Endodermal cell (in vitro differentiated cells): Measurements from ENCODE around the gene SBNO2. TPM values are rescaled to one million over a fixed set of nuclear protein-coding genes. Genes with fewer than 3 reads are reported as not detected.

Source experiments
- DNase-seq: peaks from one replicate; pipeline ENCODE4 v3.0.0-alpha.2; 2017
- H3K27ac ChIP-seq: 2 replicates; pipeline ENCODE4 v1.5.1; 2013; ENCODE audit warnings: mild to moderate bottlenecking, low read depth, low read length, moderate library complexity
- H3K27me3 ChIP-seq: 2 replicates; pipeline ENCODE4 v1.6.1; 2013; ENCODE audit warnings: mild to moderate bottlenecking, low read length, moderate library complexity; ENCODE audit not compliant: insufficient read depth, control insufficient read depth, poor library complexity, severe bottlenecking
- H3K36me3 ChIP-seq: 2 replicates; pipeline ENCODE4 v1.7.0; 2013; ENCODE audit warnings: mild to moderate bottlenecking, low read length, moderate library complexity; ENCODE audit not compliant: control insufficient read depth, insufficient read depth
- H3K4me1 ChIP-seq: one replicate; pipeline ENCODE4 v1.7.0; 2013; ENCODE audit warnings: low read length; ENCODE audit not compliant: control insufficient read depth, insufficient read depth
- H3K4me3 ChIP-seq: 2 replicates; pipeline ENCODE4 v1.5.1; 2013; ENCODE audit warnings: mild to moderate bottlenecking, low read length, moderate library complexity
- H3K9ac ChIP-seq: 2 replicates; pipeline ENCODE4 v1.6.1; 2013; ENCODE audit warnings: mild to moderate bottlenecking, low read length, moderate library complexity; ENCODE audit not compliant: poor library complexity, severe bottlenecking; ENCODE audit errors: extremely low read depth
- H3K9me3 ChIP-seq: 2 replicates; pipeline ENCODE4 v1.6.1; 2013; ENCODE audit warnings: mild to moderate bottlenecking, low read length, moderate library complexity; ENCODE audit not compliant: control insufficient read depth
- H3K27ac Mint-ChIP-seq: 2 replicates; pipeline ENCODE4 v1.8.0; 2020; ENCODE audit warnings: mixed read lengths
- H3K27me3 Mint-ChIP-seq: 2 replicates; pipeline ENCODE4 v1.8.0; 2021; ENCODE audit warnings: mild to moderate bottlenecking, mixed read lengths; ENCODE audit not compliant: insufficient read depth
- H3K36me3 Mint-ChIP-seq: 2 replicates; pipeline ENCODE4 v1.8.0; 2020; ENCODE audit warnings: low read depth, mixed read lengths
- H3K4me1 Mint-ChIP-seq: 2 replicates; pipeline ENCODE4 v1.8.0; 2020; ENCODE audit warnings: mixed read lengths
- H3K4me3 Mint-ChIP-seq: 2 replicates; pipeline ENCODE4 v1.8.0; 2020; ENCODE audit warnings: mild to moderate bottlenecking, moderate library complexity, mixed read lengths
- H3K9me3 Mint-ChIP-seq: 2 replicates; pipeline ENCODE4 v1.8.0; 2020; ENCODE audit warnings: mild to moderate bottlenecking, mixed read lengths
- WGBS, 2 experiments: methylation state at CpG; one replicate each; pipeline versions ENCODE4 v1.1.5 to v1.1.7; 2013; ENCODE audit warnings: missing lambda C conversion rate in 2 of 2, mixed read lengths in 1 of 2; ENCODE audit not compliant: insufficient coverage in 1 of 2, insufficient read length in 1 of 2; 5-methylcytosine and 5-hydroxymethylcytosine counted together
- total RNA-seq, 2 donors: library from RNA; stranded (reverse); fragmentation: NEBNext Ultra II Directional in 1 of 2; extraction: Animal tissue kit (Norgen Biotek cat#: 25700) in 1 of 2; gene quantifications; 2 replicates in 1 of 2; 3 replicates in 1 of 2; pipeline ENCODE4 v1.2.1, GENCODE V29; 2021
- TF ChIP-seq, protein P1 (sequence below): fragments of 200-600 bp; sonication (generic); conservative IDR thresholded peaks from 2 replicates; pipeline ENCODE4 v1.5.0; 2021; ENCODE audit warnings: antibody characterized with exemption, mild to moderate bottlenecking

SBNO2 gene
- total RNA-seq, 2 donors from 2014 or later: 43.3 to 50.4 TPM

DNA sequence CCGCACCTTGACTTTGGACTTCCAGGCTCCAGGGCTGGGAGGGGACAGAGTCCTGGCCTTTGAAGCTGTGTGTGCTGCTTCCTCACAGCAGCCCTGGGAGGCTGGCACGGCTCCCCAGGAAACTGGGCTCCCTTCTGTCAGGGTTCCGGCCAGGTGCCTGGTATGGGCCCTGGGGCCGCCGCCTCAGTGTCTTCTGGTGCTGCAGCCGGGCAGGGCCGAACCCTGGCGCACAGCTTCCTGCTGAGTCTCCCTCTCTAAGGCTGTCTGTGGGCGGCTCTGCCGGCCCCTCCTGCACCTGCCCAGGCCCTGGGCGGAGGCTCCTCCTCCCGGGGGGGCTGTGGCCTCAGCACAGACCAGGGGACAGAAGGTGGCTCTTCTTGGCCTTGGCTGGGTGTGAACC lies 37.9 kb downstream of the SBNO2 start:
- no peaks in the 10 kb centered on the region for H3K4me1 ChIP-seq
- 88 to 96% methylated on average over 4 to 12 of the region's 12 CpGs for WGBS, 2 experiments
- H3K9me3 ChIP-seq: no peaks in the 10 kb centered on the region
- no peak overlapping the region for H3K4me3 ChIP-seq
- H3K36me3 Mint-ChIP-seq: peaks cover 17% of the 10 kb centered on the region
- DNase-seq: no peak
- no peaks in the 10 kb centered on the region for H3K27me3 Mint-ChIP-seq
- no peak overlapping the region for H3K9ac ChIP-seq
- H3K4me3 Mint-ChIP-seq: no peak overlapping the region
- TF ChIP-seq, protein P1, sequence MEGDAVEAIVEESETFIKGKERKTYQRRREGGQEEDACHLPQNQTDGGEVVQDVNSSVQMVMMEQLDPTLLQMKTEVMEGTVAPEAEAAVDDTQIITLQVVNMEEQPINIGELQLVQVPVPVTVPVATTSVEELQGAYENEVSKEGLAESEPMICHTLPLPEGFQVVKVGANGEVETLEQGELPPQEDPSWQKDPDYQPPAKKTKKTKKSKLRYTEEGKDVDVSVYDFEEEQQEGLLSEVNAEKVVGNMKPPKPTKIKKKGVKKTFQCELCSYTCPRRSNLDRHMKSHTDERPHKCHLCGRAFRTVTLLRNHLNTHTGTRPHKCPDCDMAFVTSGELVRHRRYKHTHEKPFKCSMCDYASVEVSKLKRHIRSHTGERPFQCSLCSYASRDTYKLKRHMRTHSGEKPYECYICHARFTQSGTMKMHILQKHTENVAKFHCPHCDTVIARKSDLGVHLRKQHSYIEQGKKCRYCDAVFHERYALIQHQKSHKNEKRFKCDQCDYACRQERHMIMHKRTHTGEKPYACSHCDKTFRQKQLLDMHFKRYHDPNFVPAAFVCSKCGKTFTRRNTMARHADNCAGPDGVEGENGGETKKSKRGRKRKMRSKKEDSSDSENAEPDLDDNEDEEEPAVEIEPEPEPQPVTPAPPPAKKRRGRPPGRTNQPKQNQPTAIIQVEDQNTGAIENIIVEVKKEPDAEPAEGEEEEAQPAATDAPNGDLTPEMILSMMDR: no peak
- H3K36me3 ChIP-seq: peaks cover 14% of the 10 kb centered on the region
- H3K27me3 ChIP-seq: no peaks in the 10 kb centered on the region
- no peaks in the 10 kb centered on the region for H3K4me1 Mint-ChIP-seq
- H3K27ac ChIP-seq: peak overlapping the region; percentile 32
- H3K9me3 Mint-ChIP-seq: no peaks in the 10 kb centered on the region
- H3K27ac Mint-ChIP-seq: no peak overlapping the region

DNA sequence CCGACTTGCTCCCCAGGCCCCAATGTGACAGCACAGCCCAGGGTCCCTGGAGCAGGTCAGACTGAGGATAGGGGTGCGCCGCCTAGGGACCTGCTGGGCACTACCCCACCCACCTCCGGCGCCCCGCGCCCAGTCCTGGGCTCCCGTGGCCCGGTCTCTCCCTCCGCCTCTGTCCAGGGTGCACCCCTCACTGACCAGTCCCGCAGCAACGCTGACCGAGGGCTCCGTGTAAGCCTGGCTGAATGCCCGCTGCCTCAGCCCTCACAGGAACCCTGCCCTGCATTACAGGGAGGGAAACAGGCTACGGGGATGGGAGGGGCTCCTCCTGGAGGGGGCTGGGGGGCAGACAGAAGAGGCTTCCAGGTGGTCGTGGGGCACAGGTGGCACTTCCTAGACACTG lies 38.6 kb downstream of the SBNO2 start:
- Histone ChIP-seq H3K27me3 (no peaks in the 10 kb centered on the region), H3K4me3 (no peak overlapping the region), H3K36me3 (peaks cover 14% of the 10 kb centered on the region), H3K9ac (no peak overlapping the region), H3K9me3 (no peaks in the 10 kb centered on the region), H3K27ac (no peak overlapping the region), H3K4me1 (no peaks in the 10 kb centered on the region)
- WGBS, 2 experiments: 95% methylated on average over 11 to 17 of the region's 17 CpGs
- Mint-ChIP-seq H3K4me1 (no peaks in the 10 kb centered on the region), H3K9me3 (no peaks in the 10 kb centered on the region), H3K36me3 (peaks cover 13% of the 10 kb centered on the region), H3K27ac (no peak overlapping the region), H3K4me3 (no peak overlapping the region), H3K27me3 (no peaks in the 10 kb centered on the region)
- no peak for DNase-seq
- TF ChIP-seq, protein P1: no peak

DNA sequence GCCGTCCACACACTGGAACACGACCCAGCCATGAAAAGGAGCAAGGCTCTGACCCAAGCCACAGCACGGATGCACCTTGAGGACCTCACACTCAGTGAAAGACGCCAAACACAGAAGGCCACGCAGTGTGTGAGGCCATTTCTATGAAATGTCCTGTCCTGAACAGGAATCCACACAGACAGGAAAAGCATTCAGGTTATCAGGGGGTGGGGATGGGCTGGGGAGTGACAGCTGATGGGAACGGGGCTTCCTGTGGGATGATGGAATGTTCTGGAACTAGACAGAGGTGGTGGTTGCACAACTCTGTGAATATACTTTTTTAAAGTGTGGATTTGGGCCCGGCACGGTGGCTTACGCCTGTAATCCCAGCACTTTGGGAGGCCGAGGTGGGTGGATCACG lies 39.6 kb downstream of the SBNO2 start:
- 94 to 97% methylated on average over 5 to 11 of the region's 11 CpGs for WGBS, 2 experiments
- no peaks in the 10 kb centered on the region for H3K27me3 Mint-ChIP-seq

More for the DNA sequence above, 39.6 kb downstream of the SBNO2 start:
- Mint-ChIP-seq H3K4me3 (no peak overlapping the region), H3K9me3 (no peaks in the 10 kb centered on the region), H3K4me1 (no peaks in the 10 kb centered on the region), H3K36me3 (peaks cover 8% of the 10 kb centered on the region), H3K27ac (no peak overlapping the region)
- no peaks in the 10 kb centered on the region for H3K9me3 ChIP-seq
- TF ChIP-seq, protein P1: no peak
- no peak overlapping the region for H3K27ac ChIP-seq
- H3K9ac ChIP-seq: no peak overlapping the region
- H3K36me3 ChIP-seq: peaks cover 14% of the 10 kb centered on the region
- no peaks in the 10 kb centered on the region for H3K4me1 ChIP-seq
- H3K4me3 ChIP-seq: no peak overlapping the region
- no peak for DNase-seq
- no peaks in the 10 kb centered on the region for H3K27me3 ChIP-seq
